BLaER1 treated with 17β-estradiol and CSF1 and Interleukin-3, amounts not matched to agents 10 nM and 100 nM (cell line): ENCODE data around the gene CAPN1.
"Not testable (repeated sequence)": the region's sequence is repeated elsewhere in the genome, so short reads cannot be mapped to it uniquely, and the experiment has no call there.

Experiments used
- H3K27ac ChIP-seq, 11 experiments: shearing (Covaris generic); formaldehyde crosslinking; 2 replicates each; pipeline ENCODE4 v1.8.1; 2022
- H3K27me3 ChIP-seq, 11 experiments: shearing (Covaris generic); formaldehyde crosslinking; 2 replicates each; pipeline ENCODE4 v1.8.1; 2022
- H3K36me3 ChIP-seq, 11 experiments: shearing (Covaris generic); formaldehyde crosslinking; 2 replicates each; pipeline ENCODE4 v1.8.1; 2022
- H3K4me1 ChIP-seq, 10 experiments: shearing (Covaris generic); formaldehyde crosslinking; 2 replicates each; pipeline ENCODE4 v1.8.1; 2022
- H3K4me2 ChIP-seq, 11 experiments: shearing (Covaris generic); formaldehyde crosslinking; 2 replicates each; pipeline ENCODE4 v1.8.1; 2022
- H3K4me3 ChIP-seq, 10 experiments: shearing (Covaris generic); formaldehyde crosslinking; 2 replicates each; pipeline ENCODE4 v1.8.1; 2022
- H3K9ac ChIP-seq, 11 experiments: shearing (Covaris generic); formaldehyde crosslinking; 2 replicates each; pipeline ENCODE4 v1.8.1; 2022
- H3K9me3 ChIP-seq, 11 experiments: shearing (Covaris generic); formaldehyde crosslinking; replicated peaks in 1 of 11; 2 replicates each; pipeline ENCODE4 v1.8.1; 2022
- H4K20me1 ChIP-seq, 11 experiments: shearing (Covaris generic); formaldehyde crosslinking; 2 replicates each; pipeline ENCODE4 v1.8.1; 2022
- Cebpa-rat ChIP-seq, 11 experiments: shearing (Covaris generic); IDR thresholded peaks; 2 replicates each; pipeline ENCODE4 v1.8.1; 2022

Gene CAPN1

DNA sequence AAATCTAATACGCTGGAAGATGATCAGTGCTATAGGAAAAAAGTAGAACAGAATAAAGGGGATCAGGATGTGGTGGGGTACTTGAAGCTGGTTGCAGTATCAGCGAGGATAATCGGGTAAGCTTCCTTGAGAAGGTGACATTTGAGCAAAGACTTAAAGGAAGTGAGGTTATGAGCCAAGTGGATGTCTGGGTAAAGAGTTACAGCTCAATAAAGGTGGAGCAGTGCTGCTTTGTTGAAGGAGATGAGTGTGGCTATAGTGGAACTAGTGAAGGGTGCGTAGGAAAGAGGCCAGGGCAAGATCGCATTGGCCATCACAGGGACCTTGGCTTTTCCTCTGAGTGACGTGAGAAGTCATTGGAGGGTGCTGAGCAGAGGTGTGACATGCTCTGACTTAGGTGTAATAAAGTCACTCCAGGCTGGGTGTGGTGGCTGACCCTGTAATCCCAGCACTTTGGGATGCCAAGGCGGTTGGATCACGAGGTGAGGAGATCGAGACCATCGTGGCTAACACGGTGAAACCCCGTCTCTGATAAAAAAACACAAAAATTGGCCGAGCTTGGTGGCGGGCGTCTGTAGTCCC is 45.1 kb upstream of the CAPN1 start:
- Histone ChIP-seq H4K20me1 (peaks cover 10 to 27% (median 17%) of the 10 kb centered on the region in 11 experiments; a peak in 18 of 22 replicates), H3K9ac (peak overlapping the region in 1 of 11 experiments; percentile 96; a peak in 2 of 22 replicates), H3K27me3 (no peaks in the 10 kb centered on the region), H3K4me1 (peaks cover 27 to 63% (median 42%) of the 10 kb centered on the region in 10 experiments), H3K27ac (no peak overlapping the region), H3K36me3 (peaks cover 4 to 13% (median 7%) of the 10 kb centered on the region in 11 experiments; a peak in 19 of 22 replicates), H3K9me3 (no peaks in the 10 kb centered on the region), H3K4me2 (peak overlapping the region in 4 of 11 experiments; percentile 6 to 97 (median 92); a peak in 3 of 22 replicates), H3K4me3 (no peak overlapping the region)
- TF ChIP-seq Cebpa-rat (IDR thresholded peaks at IDR 0.05), result no peak

DNA sequence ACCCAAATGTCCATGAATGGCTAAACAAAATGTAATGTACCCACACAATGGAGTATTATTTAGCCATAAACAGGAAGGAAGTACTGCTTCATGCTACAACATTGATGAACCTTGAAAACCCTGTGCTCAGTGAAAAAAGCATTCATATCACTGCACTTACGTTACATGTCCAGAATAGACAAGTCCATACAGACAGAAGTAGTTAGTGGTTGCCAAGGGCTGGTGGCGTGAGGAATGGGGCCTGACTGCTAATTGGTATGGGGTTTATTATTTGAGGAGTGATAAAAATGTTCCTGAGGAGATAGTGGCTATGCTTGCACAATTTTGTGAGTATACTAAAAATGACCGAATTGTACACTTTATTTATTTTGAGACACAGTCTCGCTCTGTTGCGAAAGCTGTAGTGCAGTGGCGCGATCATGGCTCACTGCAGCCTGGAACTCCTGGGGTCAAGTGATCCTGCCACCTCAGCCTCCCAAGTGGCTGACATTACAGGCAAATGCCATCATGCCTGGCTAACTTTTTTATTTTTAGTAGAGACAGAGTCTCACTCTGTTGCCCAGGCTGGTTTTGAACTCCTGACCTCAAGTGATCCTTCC is 39.7 kb upstream of the CAPN1 start:
- H3K27me3 ChIP-seq, result no peaks in the 10 kb centered on the region
- peak overlapping the region in 1 of 10 experiments; percentile 16; a peak in 1 of 20 replicates for H3K4me3 ChIP-seq
- no peaks in the 10 kb centered on the region for H4K20me1 ChIP-seq
- peak in 6 of 11 experiments; percentile 12 to 80 (median 50); a peak in 7 of 22 replicates for TF ChIP-seq Cebpa-rat (IDR thresholded peaks at IDR 0.05)
- H3K4me2 ChIP-seq, result peak overlapping the region in 10 of 11 experiments; percentile 45 to 76 (median 62); a peak in 19 of 22 replicates
- H3K9me3 ChIP-seq, result peaks cover 6 to 12% (median 9%) of the 10 kb centered on the region in 11 experiments; a peak in 21 of 22 replicates
- H3K9ac ChIP-seq, result peak overlapping the region in 5 of 11 experiments; percentile 0 to 48 (median 16); a peak in 3 of 22 replicates
- H3K36me3 ChIP-seq, result no peaks in the 10 kb centered on the region
- H3K4me1 ChIP-seq, result peaks cover 0 to 58% (median 42%) of the 10 kb centered on the region in 10 experiments; a peak in 16 of 20 replicates
- H3K27ac ChIP-seq, result peak overlapping the region in 7 of 11 experiments; percentile 7 to 67 (median 25); a peak in 11 of 22 replicates

DNA sequence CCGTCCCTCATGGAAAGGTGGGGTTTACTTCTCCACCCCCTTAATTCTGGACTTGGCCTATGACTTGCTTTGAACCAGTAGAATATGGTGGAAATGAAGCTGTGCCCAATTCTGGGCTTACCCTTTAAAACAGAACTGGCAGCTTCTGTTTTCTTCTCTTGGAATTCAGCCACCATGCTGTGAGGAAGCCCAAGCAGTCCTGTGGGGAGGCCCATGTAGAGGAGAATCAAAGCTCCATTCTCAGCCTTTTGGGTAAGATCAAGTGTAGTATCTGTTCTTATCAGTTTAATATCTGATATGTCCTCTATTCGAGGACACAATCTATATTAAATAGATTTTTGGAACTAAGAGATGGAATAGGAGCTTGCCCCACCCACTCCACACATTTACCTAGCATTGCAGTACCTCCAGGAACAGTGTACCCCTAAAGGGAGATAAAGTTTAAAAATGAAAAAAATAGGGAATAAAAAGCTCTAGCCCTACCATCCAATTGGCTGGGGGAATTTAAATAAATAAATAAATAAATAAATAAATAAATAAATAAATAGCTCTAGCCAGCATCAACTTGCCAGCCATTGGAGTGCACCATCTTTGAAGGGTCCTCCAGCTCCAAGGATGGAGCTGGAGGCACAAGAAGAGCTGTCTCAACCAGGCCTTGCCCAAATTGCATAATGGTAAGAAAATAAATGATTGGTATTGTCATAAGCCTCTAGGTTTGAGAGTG is 34.2 kb upstream of the CAPN1 start:
- Histone ChIP-seq H3K27me3 (no peaks in the 10 kb centered on the region), H3K9me3 (peaks cover 14 to 23% (median 19%) of the 10 kb centered on the region in 11 experiments), H3K27ac (no peak overlapping the region), H4K20me1 (no peaks in the 10 kb centered on the region), H3K36me3 (no peaks in the 10 kb centered on the region), H3K4me1 (peaks cover 26 to 63% (median 44%) of the 10 kb centered on the region in 10 experiments), H3K4me3 (0 out of 20 replicates have a peak overlapping the region, but pooled peaks of 1 of the 10 experiments have one; percentile 16), H3K9ac (no peak overlapping the region), H3K4me2 (no peak overlapping the region)
- TF ChIP-seq Cebpa-rat (IDR thresholded peaks at IDR 0.05), result no peak

DNA sequence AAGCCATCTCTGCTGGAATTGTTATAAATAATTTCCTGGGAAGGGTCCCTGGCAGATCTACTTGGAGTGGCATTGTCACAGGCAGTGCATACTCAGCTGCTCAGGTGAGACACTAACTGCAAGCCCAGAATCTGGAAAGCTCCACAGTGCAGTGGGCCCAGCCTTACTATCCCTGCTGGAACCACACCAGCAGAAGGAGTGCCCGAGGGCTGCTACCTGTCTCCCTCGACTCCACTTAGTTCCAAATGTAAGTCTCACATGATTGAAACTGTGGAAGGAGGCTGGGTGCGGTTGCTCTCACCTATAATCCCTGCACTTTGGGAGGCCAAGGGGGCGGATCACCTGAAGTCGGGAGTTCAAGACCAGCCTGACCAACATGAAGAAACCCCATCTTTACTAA is 33.1 kb upstream of the CAPN1 start:
- Histone ChIP-seq H3K36me3 (no peaks in the 10 kb centered on the region), H3K4me3 (no peak overlapping the region), H3K4me2 (peak overlapping the region in 5 of 11 experiments; percentile 3 to 34 (median 19); a peak in 5 of 22 replicates), H4K20me1 (no peaks in the 10 kb centered on the region), H3K27me3 (no peaks in the 10 kb centered on the region), H3K9ac (no peak overlapping the region), H3K9me3 (peaks cover 14 to 23% (median 19%) of the 10 kb centered on the region in 11 experiments), H3K4me1 (peaks cover 31 to 55% (median 37%) of the 10 kb centered on the region in 10 experiments), H3K27ac (no peak overlapping the region)
- no peak for TF ChIP-seq Cebpa-rat (IDR thresholded peaks at IDR 0.05)

DNA sequence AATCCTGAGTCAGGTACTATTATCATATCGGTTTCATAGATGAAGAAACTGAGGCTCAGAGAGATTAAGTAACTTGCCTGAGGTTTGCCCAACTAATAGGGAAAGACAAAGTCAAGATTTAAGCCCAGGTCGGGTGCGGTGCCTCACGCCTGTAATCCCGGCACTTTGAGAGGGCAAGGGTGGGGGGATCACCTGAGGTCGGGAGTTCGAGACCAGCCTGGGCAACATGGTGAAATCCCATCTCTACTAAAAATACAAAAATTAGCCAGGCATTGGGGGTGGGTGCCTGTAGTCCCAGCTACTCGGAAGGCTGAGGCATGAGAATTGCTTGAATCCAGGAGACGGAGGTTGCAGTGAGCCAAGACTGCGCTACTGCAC is 31.6 kb upstream of the CAPN1 start:
- H3K9me3 ChIP-seq, result peaks cover 14 to 23% (median 19%) of the 10 kb centered on the region in 11 experiments
- peak overlapping the region in 3 of 11 experiments; percentile 39 to 57 (median 43); a peak in 7 of 22 replicates for H3K27ac ChIP-seq
- H3K4me3 ChIP-seq, H3K36me3 ChIP-seq, H3K27me3 ChIP-seq, H4K20me1 ChIP-seq: not testable (repeated sequence)
- H3K4me2 ChIP-seq, result peak overlapping the region in 7 of 11 experiments; percentile 15 to 83 (median 68); a peak in 10 of 22 replicates
- H3K4me1 ChIP-seq, result peaks cover 31 to 52% (median 36%) of the 10 kb centered on the region in 10 experiments
- H3K9ac ChIP-seq, result peak overlapping the region in 3 of 11 experiments; percentile 9 to 34 (median 15); a peak in 1 of 22 replicates

DNA sequence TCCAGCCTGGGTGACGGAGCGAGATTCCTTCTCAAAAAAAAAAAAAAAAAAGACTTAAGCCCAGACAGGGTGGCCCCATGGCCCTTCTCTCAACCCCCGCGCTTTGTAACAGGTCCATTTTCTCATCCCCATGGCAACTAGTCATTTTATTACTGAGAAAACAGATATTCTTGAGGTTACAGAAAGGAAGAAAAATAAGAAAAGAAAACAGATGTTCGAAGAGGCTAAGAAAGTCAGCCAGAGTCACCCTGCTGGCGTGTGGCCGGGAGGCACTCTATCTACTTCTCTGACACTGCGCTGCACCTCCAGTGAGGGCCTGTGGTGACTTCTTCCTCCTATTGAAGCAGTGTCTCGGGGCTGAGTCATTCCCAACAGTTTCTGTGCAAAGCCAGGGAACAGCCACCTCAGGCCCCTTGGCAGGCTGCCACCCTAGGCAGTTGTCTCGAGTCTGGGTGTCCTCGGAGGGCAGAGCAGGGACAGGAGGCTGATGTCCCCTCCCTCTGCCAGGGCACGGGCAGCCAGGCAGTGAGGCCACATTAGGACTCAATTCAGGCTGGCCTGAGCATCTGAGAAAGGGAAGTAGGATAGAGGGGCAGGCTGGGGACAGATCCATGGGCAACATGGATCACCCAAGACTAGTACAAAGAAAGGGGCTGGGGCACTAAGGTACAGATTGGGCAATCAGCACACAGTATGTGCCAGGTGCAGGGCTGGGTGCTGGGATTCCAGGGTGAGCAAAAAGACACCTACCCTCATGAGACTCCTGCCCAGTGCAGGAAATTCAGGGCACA is 31.0 kb upstream of the CAPN1 start:
- no peaks in the 10 kb centered on the region for H4K20me1 ChIP-seq
- no peaks in the 10 kb centered on the region for H3K27me3 ChIP-seq
- peaks cover 28 to 49% (median 34%) of the 10 kb centered on the region in 10 experiments for H3K4me1 ChIP-seq
- H3K36me3 ChIP-seq, result no peaks in the 10 kb centered on the region
- H3K4me2 ChIP-seq, result peak overlapping the region in 10 of 11 experiments; percentile 15 to 83 (median 36); a peak in 16 of 22 replicates
- TF ChIP-seq Cebpa-rat (IDR thresholded peaks at IDR 0.05), result no peak
- peak overlapping the region in 5 of 11 experiments; percentile 9 to 38 (median 16); a peak in 2 of 22 replicates for H3K9ac ChIP-seq
- H3K27ac ChIP-seq, result peak overlapping the region in 7 of 11 experiments; percentile 15 to 57 (median 39); a peak in 8 of 22 replicates
- peaks cover 14 to 23% (median 19%) of the 10 kb centered on the region in 11 experiments for H3K9me3 ChIP-seq
- H3K4me3 ChIP-seq, result no peak overlapping the region

DNA sequence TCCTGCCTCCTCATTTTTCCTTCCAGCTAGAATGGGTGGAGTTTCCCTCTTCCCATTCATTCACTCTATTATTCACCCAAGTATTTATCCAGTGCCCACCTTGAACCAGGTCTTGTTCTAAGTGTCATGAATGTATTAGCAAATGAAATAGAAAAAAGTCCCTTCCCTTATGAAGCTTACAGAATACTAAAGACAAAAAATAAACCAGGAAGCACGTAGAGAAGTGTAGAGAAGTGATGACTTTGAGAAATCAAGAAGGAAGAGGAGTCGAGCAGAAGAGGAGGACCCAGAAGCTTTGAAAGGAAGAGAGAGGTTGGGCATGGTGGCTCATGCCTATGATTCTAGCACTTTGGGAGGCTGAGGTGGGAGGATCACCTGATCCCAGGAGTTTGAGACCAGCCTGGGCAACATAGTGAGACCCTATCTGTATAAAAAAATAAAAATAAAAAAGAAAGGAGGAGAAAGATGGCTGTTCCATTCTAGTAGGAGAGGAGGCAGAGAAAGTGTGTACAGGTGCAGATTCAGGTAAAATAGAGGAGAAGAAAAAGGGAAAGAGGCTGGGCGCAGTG is 30.3 kb upstream of the CAPN1 start:
- H3K4me1 ChIP-seq, result peaks cover 21 to 42% (median 31%) of the 10 kb centered on the region in 10 experiments
- peak overlapping the region in 9 of 11 experiments; percentile 16 to 83 (median 44); a peak in 14 of 22 replicates for H3K4me2 ChIP-seq
- peaks cover 13 to 18% (median 15%) of the 10 kb centered on the region in 11 experiments for H3K9me3 ChIP-seq
- no peaks in the 10 kb centered on the region for H3K27me3 ChIP-seq
- no peak overlapping the region for H3K4me3 ChIP-seq
- H4K20me1 ChIP-seq, result no peaks in the 10 kb centered on the region
- no peaks in the 10 kb centered on the region for H3K36me3 ChIP-seq
- peak overlapping the region in 1 of 11 experiments; percentile 34; a peak in 1 of 22 replicates for H3K9ac ChIP-seq
- TF ChIP-seq Cebpa-rat (IDR thresholded peaks at IDR 0.05), result no peak
- peak overlapping the region in 3 of 11 experiments; percentile 39 to 57 (median 43); a peak in 4 of 22 replicates for H3K27ac ChIP-seq

DNA sequence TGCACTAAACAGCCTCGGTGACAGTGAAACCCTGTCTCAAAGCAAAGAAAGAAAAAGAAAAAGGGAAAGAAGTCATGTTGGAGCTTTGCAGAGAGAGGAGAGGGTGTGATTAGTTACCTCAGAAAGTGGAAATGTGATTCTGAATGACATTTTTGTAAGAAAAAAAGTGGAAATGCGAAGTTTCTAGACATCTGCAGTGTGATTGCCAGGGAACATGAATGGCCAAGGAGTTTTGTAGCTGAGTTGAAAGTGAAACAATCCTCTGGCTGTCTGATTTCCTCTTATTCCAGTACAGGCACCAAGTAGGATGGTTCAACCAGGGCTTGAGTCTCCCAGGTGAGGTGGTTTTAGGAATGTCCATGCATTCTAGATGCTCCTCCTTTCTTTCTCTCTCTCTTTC is 29.6 kb upstream of the CAPN1 start:
- H3K4me1 ChIP-seq, result peaks cover 20 to 39% (median 30%) of the 10 kb centered on the region in 10 experiments; a peak in 18 of 20 replicates
- no peak for TF ChIP-seq Cebpa-rat (IDR thresholded peaks at IDR 0.05)
- no peak overlapping the region for H3K4me3 ChIP-seq
- no peak overlapping the region for H3K9ac ChIP-seq
- no peaks in the 10 kb centered on the region for H3K36me3 ChIP-seq
- H3K27ac ChIP-seq, result no peak overlapping the region
- peak overlapping the region in 5 of 11 experiments; percentile 44 to 83 (median 72); a peak in 8 of 22 replicates for H3K4me2 ChIP-seq
- no peaks in the 10 kb centered on the region for H4K20me1 ChIP-seq
- H3K9me3 ChIP-seq, result peaks cover 6 to 11% (median 8%) of the 10 kb centered on the region in 11 experiments
- H3K27me3 ChIP-seq, result no peaks in the 10 kb centered on the region
